CD14-positive monocyte (primary cell): ENCODE results near the gene ZSWIM3. TPM values are rescaled to one million over a fixed set of nuclear protein-coding genes. Genes with fewer than 3 reads are reported as not detected.

Experiments used
- DNase-seq, 3 donors: peaks; one replicate each; pipeline ENCODE4 v3.0.0-alpha.2; 2011 to 2022
- H2AFZ ChIP-seq: 2 replicates; pipeline ENCODE4 v1.6.0; 2012; ENCODE audit warnings: mild to moderate bottlenecking, low read depth, low read length, inconsistent platforms; ENCODE audit not compliant: insufficient read depth, poor library complexity, severe bottlenecking
- H3K27ac ChIP-seq, 2 donors: 1 replicate in 1 of 2; 2 replicates in 1 of 2; pipeline ENCODE4 v1.5.1; 2012 to 2013; ENCODE audit warnings: low read length in 2 of 2, control low read depth in 1 of 2, inconsistent platforms in 1 of 2, low read depth in 1 of 2, mild to moderate bottlenecking in 1 of 2
- H3K27me3 ChIP-seq, 2 donors: one replicate each; pipeline versions ENCODE4 v1.6.0 to v1.6.1; 2011 to 2013; ENCODE audit warnings: low read length in 2 of 2; ENCODE audit not compliant: control insufficient read depth in 2 of 2, insufficient read depth in 2 of 2
- H3K36me3 ChIP-seq, 2 donors: replicated peaks in 1 of 2; 1 replicate in 1 of 2; 2 replicates in 1 of 2; pipeline versions ENCODE4 v1.5.1 to v1.6.1; 2012 to 2013; ENCODE audit warnings: low read length in 2 of 2, control low read depth in 1 of 2, inconsistent platforms in 1 of 2, mild to moderate bottlenecking in 1 of 2; ENCODE audit not compliant: insufficient read depth in 2 of 2, control insufficient read depth in 1 of 2
- H3K4me1 ChIP-seq, 2 donors: 1 replicate in 1 of 2; 2 replicates in 1 of 2; pipeline versions ENCODE4 v1.5.1 to v1.6.1; 2012 to 2013; ENCODE audit warnings: low read length in 2 of 2, control low read depth in 1 of 2, inconsistent platforms in 1 of 2, mild to moderate bottlenecking in 1 of 2, moderate library complexity in 1 of 2; ENCODE audit not compliant: insufficient read depth in 2 of 2, control insufficient read depth in 1 of 2
- H3K4me2 ChIP-seq: replicated peaks from 2 replicates; pipeline ENCODE3; 2012; ENCODE audit warnings: low read length, moderate library complexity, mild to moderate bottlenecking; ENCODE audit not compliant: poor library complexity, severe bottlenecking; ENCODE audit errors: extremely low read depth
- H3K4me3 ChIP-seq, 3 experiments: fragments of 200-600 bp in 1 of 3; sonication (generic) in 1 of 3; replicated peaks in 1 of 3; 1 replicate in 2 of 3; 2 replicates in 1 of 3; pipeline ENCODE4 v1.5.1; 2011 to 2013; ENCODE audit warnings: low read length in 3 of 3, mild to moderate bottlenecking in 3 of 3, control low read depth in 2 of 3, low read depth in 2 of 3, inconsistent platforms in 1 of 3, moderate library complexity in 1 of 3
- H3K79me2 ChIP-seq: 2 replicates; pipeline ENCODE4 v1.6.0; 2012; ENCODE audit warnings: mild to moderate bottlenecking, control low read depth, inconsistent platforms, low read length, moderate library complexity; ENCODE audit not compliant: insufficient read depth
- H3K9ac ChIP-seq: 2 replicates; pipeline ENCODE4 v1.6.0; 2017; ENCODE audit warnings: low read length, mild to moderate bottlenecking; ENCODE audit not compliant: insufficient read depth, poor library complexity, severe bottlenecking
- H3K9me3 ChIP-seq, 2 donors: replicated peaks in 1 of 2; 1 replicate in 1 of 2; 2 replicates in 1 of 2; pipeline versions ENCODE4 v1.5.1 to v1.6.1; 2012 to 2013; ENCODE audit warnings: low read length in 2 of 2, control low read depth in 1 of 2; ENCODE audit not compliant: control insufficient read depth in 1 of 2, insufficient read depth in 1 of 2
- H4K20me1 ChIP-seq: 2 replicates; pipeline ENCODE4 v1.6.0; 2012; ENCODE audit warnings: mild to moderate bottlenecking, low read length, control low read depth, moderate library complexity; ENCODE audit not compliant: insufficient read depth
- H3K27ac Mint-ChIP-seq, 7 donors: one replicate each; pipeline ENCODE4 v1.8.0; 2020; ENCODE audit warnings: mild to moderate bottlenecking in 7 of 7, mixed read lengths in 7 of 7, moderate library complexity in 6 of 7, inconsistent platforms in 2 of 7
- H3K27me3 Mint-ChIP-seq, 3 donors: one replicate each; pipeline ENCODE4 v1.8.0; 2021 to 2022; ENCODE audit warnings: low read depth in 3 of 3, mild to moderate bottlenecking in 3 of 3, mixed read lengths in 3 of 3, moderate library complexity in 3 of 3, inconsistent platforms in 1 of 3
- H3K36me3 Mint-ChIP-seq, 2 donors: one replicate each; pipeline ENCODE4 v1.8.0; 2020; ENCODE audit warnings: mixed read lengths in 2 of 2, inconsistent platforms in 1 of 2, mild to moderate bottlenecking in 1 of 2
- H3K4me1 Mint-ChIP-seq: one replicate; pipeline ENCODE4 v1.8.0; 2020; ENCODE audit warnings: mild to moderate bottlenecking, mixed read lengths
- H3K4me3 Mint-ChIP-seq, 2 donors: one replicate each; pipeline ENCODE4 v1.8.0; 2020; ENCODE audit warnings: mild to moderate bottlenecking in 2 of 2, mixed read lengths in 2 of 2, moderate library complexity in 1 of 2
- H3K9me3 Mint-ChIP-seq, 7 donors: one replicate each; pipeline ENCODE4 v1.8.0; 2020 to 2022; ENCODE audit warnings: mixed read lengths in 7 of 7, mild to moderate bottlenecking in 6 of 7, moderate library complexity in 6 of 7, inconsistent platforms in 2 of 7
- WGBS: methylation state at CpG from one replicate; pipeline ENCODE4 v1.1.5; 2013; ENCODE audit warnings: missing lambda C conversion rate; ENCODE audit not compliant: insufficient coverage; 5-methylcytosine and 5-hydroxymethylcytosine counted together
- intact Hi-C, 2 donors: fragments of 100-400 bp; cut with micrococcal nuclease; formaldehyde crosslinking; loops; one replicate each; pipeline versions ENCODE4 v1.15.0 to v1.15.1; 2023
- polyA plus RNA-seq, 3 donors: library from polyadenylated mRNA; depleted of rRNA in 1 of 3; unstranded in 2 of 3; stranded (reverse) in 1 of 3; fragments of 300-500 nt in 2 of 3; fragments of >200 nt in 1 of 3; fragmentation: Illumina TruSeq in 2 of 3; gene quantifications; 1 replicate in 2 of 3; 2 replicates in 1 of 3; pipeline ENCODE4 v1.2.3, GENCODE V29; 2012 to 2021
- TF ChIP-seq, protein P1 (sequence below): fragments of 200-600 bp; IDR thresholded peaks from one replicate; pipeline ENCODE4 v1.8.0; 2022; ENCODE audit warnings: antibody characterized with exemption, mild to moderate bottlenecking

The ZSWIM3 gene
- polyA plus RNA-seq, 3 donors = 0.29 to 1.5 (median 0.64) TPM

DNA sequence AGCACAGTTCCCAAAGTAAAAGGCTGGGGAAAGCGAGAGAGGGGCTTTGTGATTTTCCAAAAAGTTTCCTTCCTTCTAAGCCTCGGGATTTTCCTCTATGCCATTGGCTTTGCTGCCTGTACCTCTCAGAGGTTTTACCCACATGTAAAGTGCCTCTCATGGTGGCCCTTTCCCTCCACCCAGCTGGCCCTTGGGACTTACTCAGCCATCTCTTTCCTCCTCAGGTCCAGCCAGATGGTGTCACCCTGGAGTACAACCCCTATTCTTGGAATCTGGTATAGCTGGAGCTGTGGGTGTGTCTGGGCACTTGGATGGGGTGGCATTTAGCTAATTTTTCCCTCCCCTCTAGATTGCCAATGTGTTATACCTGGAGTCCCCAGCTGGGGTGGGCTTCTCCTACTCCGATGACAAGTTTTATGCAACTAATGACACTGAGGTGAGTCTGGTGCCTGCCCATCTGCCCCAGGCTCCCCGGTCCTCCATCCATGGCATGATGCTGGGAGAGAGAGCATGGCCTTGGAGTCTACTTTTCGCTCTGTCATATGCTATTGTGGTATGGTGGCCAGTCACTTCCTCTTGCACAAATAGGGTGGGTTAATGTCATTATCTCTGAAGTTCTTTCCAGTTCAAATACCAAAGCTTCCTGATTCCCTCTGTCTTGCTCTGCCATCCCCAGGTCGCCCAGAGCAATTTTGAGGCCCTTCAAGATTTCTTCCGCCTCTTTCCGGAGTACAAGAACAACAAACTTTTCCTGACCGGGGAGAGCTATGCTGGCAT, 34.8 kb downstream of the ZSWIM3 start:
- 47% methylated on average over 3 of the region's 9 CpGs for WGBS
- peak; percentile 41 to 66 (median 58) for DNase-seq
- TF ChIP-seq, protein P1, sequence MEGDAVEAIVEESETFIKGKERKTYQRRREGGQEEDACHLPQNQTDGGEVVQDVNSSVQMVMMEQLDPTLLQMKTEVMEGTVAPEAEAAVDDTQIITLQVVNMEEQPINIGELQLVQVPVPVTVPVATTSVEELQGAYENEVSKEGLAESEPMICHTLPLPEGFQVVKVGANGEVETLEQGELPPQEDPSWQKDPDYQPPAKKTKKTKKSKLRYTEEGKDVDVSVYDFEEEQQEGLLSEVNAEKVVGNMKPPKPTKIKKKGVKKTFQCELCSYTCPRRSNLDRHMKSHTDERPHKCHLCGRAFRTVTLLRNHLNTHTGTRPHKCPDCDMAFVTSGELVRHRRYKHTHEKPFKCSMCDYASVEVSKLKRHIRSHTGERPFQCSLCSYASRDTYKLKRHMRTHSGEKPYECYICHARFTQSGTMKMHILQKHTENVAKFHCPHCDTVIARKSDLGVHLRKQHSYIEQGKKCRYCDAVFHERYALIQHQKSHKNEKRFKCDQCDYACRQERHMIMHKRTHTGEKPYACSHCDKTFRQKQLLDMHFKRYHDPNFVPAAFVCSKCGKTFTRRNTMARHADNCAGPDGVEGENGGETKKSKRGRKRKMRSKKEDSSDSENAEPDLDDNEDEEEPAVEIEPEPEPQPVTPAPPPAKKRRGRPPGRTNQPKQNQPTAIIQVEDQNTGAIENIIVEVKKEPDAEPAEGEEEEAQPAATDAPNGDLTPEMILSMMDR = no peak
- peak overlapping the region; percentile 99 for H3K4me2 ChIP-seq
- H3K9me3 ChIP-seq = no peaks in the 10 kb centered on the region
- peak overlapping the region; percentile 91 to 93 for H3K4me3 Mint-ChIP-seq
- peak overlapping the region; percentile 92 for H2AFZ ChIP-seq
- no peaks in the 10 kb centered on the region for H3K27me3 ChIP-seq
- peak overlapping the region; percentile 78 for H3K9ac ChIP-seq
- H3K79me2 ChIP-seq = peaks cover 46% of the 10 kb centered on the region
- H3K27ac Mint-ChIP-seq = peak overlapping the region; percentile 84 to 96 (median 90)
- H3K27ac ChIP-seq = peak overlapping the region; percentile 59 to 87
- peaks cover 34 to 49% of the 10 kb centered on the region in 2 donors for H3K36me3 ChIP-seq
- peaks cover 33% of the 10 kb centered on the region for H3K4me1 Mint-ChIP-seq
- no peaks in the 10 kb centered on the region for H3K27me3 Mint-ChIP-seq
- peaks cover 0 to 2% (median 0%) of the 10 kb centered on the region in 7 donors for H3K9me3 Mint-ChIP-seq
- intact Hi-C loops = loop anchor here (2.0 to 5.0 kb wide), 2 partner anchors 19 to 35 kb away; partner anchors contain the start of genes ACOT8 (in 1 of the 2) and ZSWIM3 (in 1 of the 2)
- peak overlapping the region; percentile 62 to 95 (median 72) for H3K4me3 ChIP-seq
- peaks cover 27% of the 10 kb centered on the region for H4K20me1 ChIP-seq
- H3K4me1 ChIP-seq = peaks cover 36 to 46% of the 10 kb centered on the region in 2 donors
- peaks cover 41 to 48% of the 10 kb centered on the region in 2 donors for H3K36me3 Mint-ChIP-seq

GRCh38 chr20:45892828-45893500, 35.5 kb downstream of the ZSWIM3 start:
- Histone ChIP-seq H3K27me3 (no peaks in the 10 kb centered on the region), H3K27ac (peak overlapping the region; percentile 59 to 87), H2AFZ (no peak overlapping the region), H3K4me3 (peak overlapping the region in 2 of 3 experiments; percentile 7 to 95), H4K20me1 (peaks cover 33% of the 10 kb centered on the region), H3K4me1 (peaks cover 36 to 46% of the 10 kb centered on the region in 2 donors), H3K9ac (peak overlapping the region; percentile 27), H3K9me3 (no peaks in the 10 kb centered on the region), H3K36me3 (peaks cover 41 to 51% of the 10 kb centered on the region in 2 donors), H3K79me2 (peaks cover 47% of the 10 kb centered on the region), H3K4me2 (peak overlapping the region; percentile 99)
- peak overlapping the region; percentile 84 to 96 (median 90) for H3K27ac Mint-ChIP-seq
- no peaks in the 10 kb centered on the region for H3K27me3 Mint-ChIP-seq
- WGBS = 20% methylated on average over 1 of the region's 4 CpGs
- TF ChIP-seq, protein P1 = no peak
- H3K9me3 Mint-ChIP-seq = peaks cover 0 to 2% (median 0%) of the 10 kb centered on the region in 7 donors
- DNase-seq = no peak
- peak overlapping the region; percentile 91 to 93 for H3K4me3 Mint-ChIP-seq
- H3K36me3 Mint-ChIP-seq = peaks cover 44 to 51% of the 10 kb centered on the region in 2 donors
- intact Hi-C loops = loop anchor here (2.0 to 5.0 kb wide), 2 partner anchors 18 to 36 kb away; partner anchors contain the start of genes ACOT8 (in 1 of the 2) and ZSWIM3 (in 1 of the 2)
- peaks cover 33% of the 10 kb centered on the region for H3K4me1 Mint-ChIP-seq
